ENCODE results near the gene TIMM29. TPM values are rescaled to one million over a fixed set of nuclear protein-coding genes. Genes with fewer than 3 reads are reported as not detected.

Gene TIMM29
- total and polyA plus RNA-seq, 2 of the 13 experiments (the other 11 are each of a cell fraction or from before 2014, with no cell fraction given), result 7.1 to 33.8 TPM

DNA sequence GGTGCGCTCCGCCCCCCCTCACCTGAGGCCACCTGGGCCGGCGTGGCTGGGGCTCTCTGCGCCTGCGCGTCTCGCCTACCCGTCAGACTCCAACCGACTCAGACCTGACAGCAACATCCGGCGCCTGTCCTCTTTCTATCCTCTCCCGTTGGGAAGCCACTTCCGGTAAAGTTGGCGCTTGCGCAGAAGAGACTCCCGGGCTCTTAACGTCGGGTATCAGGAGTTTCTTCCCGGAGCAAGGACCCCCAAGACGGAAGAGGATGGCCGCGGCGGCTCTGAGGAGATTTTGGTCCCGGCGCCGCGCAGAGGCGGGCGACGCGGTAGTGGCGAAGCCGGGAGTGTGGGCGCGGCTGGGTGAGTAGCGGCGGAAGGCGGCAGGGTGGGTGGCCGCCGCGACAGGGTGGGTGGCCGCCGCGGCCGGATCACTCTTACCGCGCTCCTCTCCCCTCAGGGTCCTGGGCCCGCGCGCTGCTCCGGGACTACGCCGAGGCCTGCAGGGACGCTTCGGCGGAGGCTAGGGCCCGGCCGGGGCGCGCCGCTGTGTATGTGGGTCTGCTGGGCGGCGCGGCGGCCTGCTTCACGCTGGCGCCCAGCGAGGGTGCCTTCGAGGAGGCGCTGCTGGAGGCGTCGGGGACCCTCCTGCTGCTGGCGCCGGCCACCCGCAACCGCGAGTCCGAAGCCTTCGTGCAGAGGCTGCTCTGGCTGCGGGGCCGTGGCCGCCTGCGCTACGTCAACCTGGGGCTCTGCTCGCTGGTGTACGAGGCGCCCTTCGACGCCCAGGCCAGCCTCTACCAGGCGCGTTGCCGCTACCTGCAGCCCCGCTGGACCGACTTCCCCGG, at the start of gene TIMM29, which contains the start of gene YIPF2 (continued):
- TF ChIP-seq ZNF143 (CRISPR knock-in tag; IDR thresholded peaks at IDR 0.05) (peak; percentile 71), ARID2 (CRISPR knock-in tag; IDR thresholded peaks at IDR 0.05; ENCODE audit: borderline replicate concordance) (0 out of 2 replicates have a peak, but pooled peaks have one; percentile 66), ELF4 (CRISPR knock-in tag; IDR thresholded peaks at IDR 0.05; ENCODE audit: borderline replicate concordance) (no peak), KLF16 (CRISPR knock-in tag; IDR thresholded peaks at IDR 0.05) (peak in 1 of 2 experiments; percentile 92; a peak in 2 of 4 replicates), ZNF567 (CRISPR knock-in tag; IDR thresholded peaks at IDR 0.05; ENCODE audit: borderline replicate concordance) (no peak), NFE2L2 (IDR thresholded peaks at IDR 0.05; ENCODE audit: low read length) (no peak), HMG20A (CRISPR knock-in tag; IDR thresholded peaks at IDR 0.05; ENCODE audit: borderline replicate concordance) (no peak), ETV6 (CRISPR knock-in tag; conservative IDR thresholded peaks at IDR 0.05) (no peak), ZNF775 (CRISPR knock-in tag; IDR thresholded peaks at IDR 0.05; ENCODE audit: borderline replicate concordance) (no peak), BORCS8-MEF2B (CRISPR knock-in tag; IDR thresholded peaks at IDR 0.05) (peak; percentile 71; the same call in 1 of the 2 replicates), MTF1 (CRISPR knock-in tag; IDR thresholded peaks at IDR 0.05) (no peak), NR2C2 (CRISPR knock-in tag; IDR thresholded peaks at IDR 0.05; ENCODE audit: borderline replicate concordance) (peak; percentile 70; the same call in 1 of the 2 replicates), CREM (IDR thresholded peaks at IDR 0.05) (peak; percentile 86), CREM (CRISPR knock-in tag; IDR thresholded peaks at IDR 0.05) (no peak), TARDBP (CRISPR knock-in tag; IDR thresholded peaks at IDR 0.05) (peak; percentile 83; the same call in 1 of the 2 replicates), KMT2B (CRISPR knock-in tag; IDR thresholded peaks at IDR 0.05) (peak; percentile 87), POLR2A (IDR thresholded peaks at IDR 0.05; ENCODE audit: insufficient read depth in 1 of 2, low read depth in 2 of 2, low read length in 2 of 2) (peak; percentile 58 to 69), KAT8 (CRISPR knock-in tag; IDR thresholded peaks at IDR 0.05) (peak; percentile 97), HMGA1 (CRISPR knock-in tag; conservative IDR thresholded peaks at IDR 0.05) (no peak), KAT2B (IDR thresholded peaks at IDR 0.05; ENCODE audit: borderline replicate concordance, low read depth, low read length) (no peak), ZSCAN20 (CRISPR knock-in tag; IDR thresholded peaks at IDR 0.05; ENCODE audit: borderline replicate concordance) (peak; percentile 86), DR1 (CRISPR knock-in tag; IDR thresholded peaks at IDR 0.05) (peak; percentile 33; the same call in 1 of the 2 replicates), EHMT2 (IDR thresholded peaks at IDR 0.05; ENCODE audit: borderline replicate concordance, low read depth, low read length) (no peak)
- TF ChIP-seq, protein P1, sequence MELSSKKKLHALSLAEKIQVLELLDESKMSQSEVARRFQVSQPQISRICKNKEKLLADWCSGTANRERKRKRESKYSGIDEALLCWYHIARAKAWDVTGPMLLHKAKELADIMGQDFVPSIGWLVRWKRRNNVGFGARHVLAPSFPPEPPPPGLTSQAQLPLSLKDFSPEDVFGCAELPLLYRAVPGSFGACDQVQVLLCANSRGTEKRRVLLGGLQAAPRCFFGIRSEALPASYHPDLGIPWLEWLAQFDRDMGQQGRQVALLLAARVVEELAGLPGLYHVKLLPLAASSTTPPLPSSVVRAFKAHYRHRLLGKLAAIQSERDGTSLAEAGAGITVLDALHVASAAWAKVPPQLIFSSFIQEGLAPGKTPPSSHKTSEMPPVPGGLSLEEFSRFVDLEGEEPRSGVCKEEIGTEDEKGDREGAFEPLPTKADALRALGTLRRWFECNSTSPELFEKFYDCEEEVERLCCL (CRISPR knock-in tag; IDR thresholded peaks at IDR 0.05; ENCODE audit: borderline replicate concordance), result no peak
- TF ChIP-seq, protein P2, sequence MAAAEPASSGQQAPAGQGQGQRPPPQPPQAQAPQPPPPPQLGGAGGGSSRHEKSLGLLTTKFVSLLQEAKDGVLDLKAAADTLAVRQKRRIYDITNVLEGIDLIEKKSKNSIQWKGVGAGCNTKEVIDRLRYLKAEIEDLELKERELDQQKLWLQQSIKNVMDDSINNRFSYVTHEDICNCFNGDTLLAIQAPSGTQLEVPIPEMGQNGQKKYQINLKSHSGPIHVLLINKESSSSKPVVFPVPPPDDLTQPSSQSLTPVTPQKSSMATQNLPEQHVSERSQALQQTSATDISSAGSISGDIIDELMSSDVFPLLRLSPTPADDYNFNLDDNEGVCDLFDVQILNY (CRISPR knock-in tag; conservative IDR thresholded peaks at IDR 0.05), result no peak
- TF ChIP-seq, protein P3, sequence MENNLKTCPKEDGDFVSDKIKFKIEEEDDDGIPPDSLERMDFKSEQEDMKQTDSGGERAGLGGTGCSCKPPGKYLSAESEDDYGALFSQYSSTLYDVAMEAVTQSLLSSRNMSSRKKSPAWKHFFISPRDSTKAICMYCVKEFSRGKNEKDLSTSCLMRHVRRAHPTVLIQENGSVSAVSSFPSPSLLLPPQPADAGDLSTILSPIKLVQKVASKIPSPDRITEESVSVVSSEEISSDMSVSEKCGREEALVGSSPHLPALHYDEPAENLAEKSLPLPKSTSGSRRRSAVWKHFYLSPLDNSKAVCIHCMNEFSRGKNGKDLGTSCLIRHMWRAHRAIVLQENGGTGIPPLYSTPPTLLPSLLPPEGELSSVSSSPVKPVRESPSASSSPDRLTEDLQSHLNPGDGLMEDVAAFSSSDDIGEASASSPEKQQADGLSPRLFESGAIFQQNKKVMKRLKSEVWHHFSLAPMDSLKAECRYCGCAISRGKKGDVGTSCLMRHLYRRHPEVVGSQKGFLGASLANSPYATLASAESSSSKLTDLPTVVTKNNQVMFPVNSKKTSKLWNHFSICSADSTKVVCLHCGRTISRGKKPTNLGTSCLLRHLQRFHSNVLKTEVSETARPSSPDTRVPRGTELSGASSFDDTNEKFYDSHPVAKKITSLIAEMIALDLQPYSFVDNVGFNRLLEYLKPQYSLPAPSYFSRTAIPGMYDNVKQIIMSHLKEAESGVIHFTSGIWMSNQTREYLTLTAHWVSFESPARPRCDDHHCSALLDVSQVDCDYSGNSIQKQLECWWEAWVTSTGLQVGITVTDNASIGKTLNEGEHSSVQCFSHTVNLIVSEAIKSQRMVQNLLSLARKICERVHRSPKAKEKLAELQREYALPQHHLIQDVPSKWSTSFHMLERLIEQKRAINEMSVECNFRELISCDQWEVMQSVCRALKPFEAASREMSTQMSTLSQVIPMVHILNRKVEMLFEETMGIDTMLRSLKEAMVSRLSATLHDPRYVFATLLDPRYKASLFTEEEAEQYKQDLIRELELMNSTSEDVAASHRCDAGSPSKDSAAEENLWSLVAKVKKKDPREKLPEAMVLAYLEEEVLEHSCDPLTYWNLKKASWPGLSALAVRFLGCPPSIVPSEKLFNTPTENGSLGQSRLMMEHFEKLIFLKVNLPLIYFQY (CRISPR knock-in tag; IDR thresholded peaks at IDR 0.05; ENCODE audit: borderline replicate concordance), result peak; percentile 80; the same call in 1 of the 2 replicates

Data from HepG2 (cell line).